Measurements from ENCODE around the gene ALK. TPM values are rescaled to one million over a fixed set of nuclear protein-coding genes. Genes with fewer than 3 reads are reported as not detected.
A peak's percentile ranks its signal among the peaks of the same experiment; 100 is the strongest.

Gene ALK
- polyA plus RNA-seq, 1 of the 3 experiments (the other 2 are of a cell fraction): 0.30 TPM

GRCh38 chr2:29715655-29716054, 205.7 kb downstream of the ALK start:
- Histone ChIP-seq H3F3A (replicated peaks; ENCODE audit: insufficient read depth) (no peaks in the 10 kb centered on the region), H3K4me1 (ENCODE audit: control insufficient read depth in 1 of 2, insufficient read depth in 2 of 2, low read depth in 1 of 2, low read length in 1 of 2) (peaks cover 0 to 30% of the 10 kb centered on the region in 2 experiments; a peak in 2 of 4 replicates), H3K9ac (no peak overlapping the region), H3K9me3 (no peaks in the 10 kb centered on the region), H2AFZ (ENCODE audit: low read depth) (no peak overlapping the region), H3K27ac (ENCODE audit: low read depth in 2 of 2, low read length in 1 of 2) (no peak overlapping the region; a peak in 1 of 4 replicates), H3K9me2 (no peaks in the 10 kb centered on the region), H3K36me3 (replicated peaks in 1 of 2; ENCODE audit: control insufficient read depth in 1 of 2, insufficient read depth in 2 of 2, low read length in 1 of 2) (no peaks in the 10 kb centered on the region), H3K27me3 (ENCODE audit: insufficient read depth) (peaks cover 5% of the 10 kb centered on the region; the same call in 1 of the 2 replicates), H3K4me2 (no peak overlapping the region), H3K79me2 (ENCODE audit: insufficient read depth) (no peaks in the 10 kb centered on the region), H4K20me1 (ENCODE audit: insufficient read depth) (no peaks in the 10 kb centered on the region), H3K4me3 (ENCODE audit: low read depth in 2 of 2, low read length in 1 of 2) (no peak overlapping the region)
- ChIA-PET POLR2A (no interaction called here), CTCF (interaction anchor here (1.3 to 2.0 kb wide), 5 partner anchors 10 to 127 kb away, joined by 3 to 10 read pairs (median 4); no protein-coding TSS in a partner anchor)
- TF ChIP-seq IRF3 (IDR thresholded peaks at IDR 0.05; ENCODE audit: low read depth, low read length) (no peak), MEF2A (IDR thresholded peaks at IDR 0.05; ENCODE audit: borderline replicate concordance, low read depth) (no peak), POLR2AphosphoS5 (IDR thresholded peaks at IDR 0.05; ENCODE audit: low read depth, low read length) (no peak), SMC3 (IDR thresholded peaks at IDR 0.05; ENCODE audit: low read depth, low read length) (no peak), EZH2phosphoT487 (IDR thresholded peaks at IDR 0.05; ENCODE audit: borderline replicate concordance, low read depth) (no peak), MAX (IDR thresholded peaks at IDR 0.05; ENCODE audit: low read depth) (no peak), RCOR1 (IDR thresholded peaks at IDR 0.05; ENCODE audit: low read length) (peak; percentile 97), GATA2 (CRISPR knock-in tag; IDR thresholded peaks at IDR 0.05) (peak; percentile 70), RAD21 (IDR thresholded peaks at IDR 0.05; ENCODE audit: low read length) (no peak), TAF1 (IDR thresholded peaks at IDR 0.05; ENCODE audit: borderline replicate concordance, low read depth, low read length) (no peak), RFX5 (IDR thresholded peaks at IDR 0.05; ENCODE audit: low read length) (no peak), EP300 (IDR thresholded peaks at IDR 0.05; ENCODE audit: borderline replicate concordance in 1 of 2, low read depth in 1 of 2, low read length in 1 of 2) (peak in 1 of 2 experiments; percentile 74; a peak in 1 of 4 replicates), ZBTB33 (IDR thresholded peaks at IDR 0.05; ENCODE audit: borderline replicate concordance, low read depth) (no peak), YY1 (IDR thresholded peaks at IDR 0.05; ENCODE audit: low read depth) (no peak), FOSL2 (IDR thresholded peaks at IDR 0.05; ENCODE audit: borderline replicate concordance, low read depth) (no peak), RXRA (IDR thresholded peaks at IDR 0.05; ENCODE audit: borderline replicate concordance, low read depth) (no peak), GABPA (IDR thresholded peaks at IDR 0.05; ENCODE audit: low read depth) (no peak), ELF1 (IDR thresholded peaks at IDR 0.05) (no peak), TCF12 (IDR thresholded peaks at IDR 0.05) (no peak)
- WGBS (ENCODE audit: low lambda C conversion rate): 35% methylated on average over 3 of the region's 3 CpGs
- peak; percentile 20 for DNase-seq
